ENCODE measurements around the gene RNF26. TPM values are rescaled to one million over a fixed set of nuclear protein-coding genes. Genes with fewer than 3 reads are reported as not detected.

Gene RNF26
- total and polyA plus RNA-seq, 2 of the 13 experiments (the other 11 are each of a cell fraction or from before 2014, with no cell fraction given), result 11.9 to 26.3 TPM

GRCh38 chr11:119376197-119376847, 42.0 kb downstream of the RNF26 start (continued):
- TF ChIP-seq ZBTB2 (CRISPR knock-in tag; IDR thresholded peaks at IDR 0.05; ENCODE audit: low read depth) (no peak), ZNF576 (CRISPR knock-in tag; IDR thresholded peaks at IDR 0.05) (no peak), ZNF841 (CRISPR knock-in tag; IDR thresholded peaks at IDR 0.05; ENCODE audit: borderline replicate concordance) (no peak), ZNF138 (CRISPR knock-in tag; IDR thresholded peaks at IDR 0.05; ENCODE audit: low read depth) (no peak), KIAA2018 (CRISPR knock-in tag; IDR thresholded peaks at IDR 0.05; ENCODE audit: borderline replicate concordance) (no peak), EHMT2 (IDR thresholded peaks at IDR 0.05; ENCODE audit: borderline replicate concordance, low read depth, low read length) (no peak), ZNF232 (CRISPR knock-in tag; IDR thresholded peaks at IDR 0.05; ENCODE audit: borderline replicate concordance) (peak; percentile 86; the same call in 1 of the 2 replicates), NFE2L1 (CRISPR knock-in tag; IDR thresholded peaks at IDR 0.05; ENCODE audit: borderline replicate concordance) (no peak), FOXJ3 (CRISPR knock-in tag; IDR thresholded peaks at IDR 0.05; ENCODE audit: borderline replicate concordance) (peak; percentile 74; the same call in 1 of the 2 replicates), GTF3A (CRISPR knock-in tag; conservative IDR thresholded peaks at IDR 0.05) (no peak), ZNF24 (IDR thresholded peaks at IDR 0.05) (no peak), EP300 (IDR thresholded peaks at IDR 0.05; ENCODE audit: low read depth in 2 of 2, low read length in 2 of 2) (peak in 1 of 2 experiments; percentile 59; a peak in 1 of 4 replicates), EP300 (CRISPR knock-in tag; IDR thresholded peaks at IDR 0.05; ENCODE audit: borderline replicate concordance) (peak; percentile 64; the same call in 1 of the 2 replicates), ZSCAN31 (CRISPR knock-in tag; IDR thresholded peaks at IDR 0.05; ENCODE audit: low read depth) (peak; percentile 82), SIX1 (CRISPR knock-in tag; IDR thresholded peaks at IDR 0.05; ENCODE audit: borderline replicate concordance) (no peak)
- TF ChIP-seq, protein P1, sequence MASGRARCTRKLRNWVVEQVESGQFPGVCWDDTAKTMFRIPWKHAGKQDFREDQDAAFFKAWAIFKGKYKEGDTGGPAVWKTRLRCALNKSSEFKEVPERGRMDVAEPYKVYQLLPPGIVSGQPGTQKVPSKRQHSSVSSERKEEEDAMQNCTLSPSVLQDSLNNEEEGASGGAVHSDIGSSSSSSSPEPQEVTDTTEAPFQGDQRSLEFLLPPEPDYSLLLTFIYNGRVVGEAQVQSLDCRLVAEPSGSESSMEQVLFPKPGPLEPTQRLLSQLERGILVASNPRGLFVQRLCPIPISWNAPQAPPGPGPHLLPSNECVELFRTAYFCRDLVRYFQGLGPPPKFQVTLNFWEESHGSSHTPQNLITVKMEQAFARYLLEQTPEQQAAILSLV (CRISPR knock-in tag; IDR thresholded peaks at IDR 0.05; ENCODE audit: borderline replicate concordance), result peak; percentile 59; the same call in 1 of the 2 replicates
